NOMO-1 (cell line): ENCODE data around the gene HSPB7.
A peak's percentile ranks its signal among the peaks of the same experiment; 100 is the strongest.
"Not testable (repeated sequence)": the region's sequence is repeated elsewhere in the genome, so short reads cannot be mapped to it uniquely, and the experiment has no call there.

Experiments used
- DNase-seq, 2 experiments: peaks; one replicate each; lab custom pipeline; 2025; ENCODE audit not compliant: unreplicated experiment in 2 of 2; lab: John Stamatoyannopoulos, UW

Gene HSPB7

GRCh38 chr1:16009030-16009460, 8.8 kb downstream of the HSPB7 start:
- DNase-seq: peak in 1 of 2 experiments; percentile 39

- no peak for DNase-seq
Measured at GRCh38 chr1:16007671-16008341, 10.0 kb downstream of the HSPB7 start.

GRCh38 chr1:16006552-16007485, 11.0 kb downstream of the HSPB7 start:
- no peak for DNase-seq

GRCh38 chr1:16006010-16006409, 11.8 kb downstream of the HSPB7 start:
- no peak for DNase-seq

- DNase-seq: no peak
Measured at GRCh38 chr1:16005597-16005996, 12.2 kb downstream of the HSPB7 start.

- not testable (repeated sequence) for DNase-seq
Measured at GRCh38 chr1:16001274-16001673, 16.6 kb downstream of the HSPB7 start.

- no peak for DNase-seq
Measured at GRCh38 chr1:15998929-15999328, 18.9 kb downstream of the HSPB7 start.

GRCh38 chr1:15997637-15998280, 20.1 kb downstream of the HSPB7 start:
- no peak for DNase-seq

- DNase-seq: no peak
Measured at GRCh38 chr1:15997076-15997585, 20.7 kb downstream of the HSPB7 start.

GRCh38 chr1:15994590-15995351, 23.1 kb downstream of the HSPB7 start:
- no peak for DNase-seq

GRCh38 chr1:15994081-15994480, 23.8 kb downstream of the HSPB7 start:
- DNase-seq: no peak

- no peak for DNase-seq
Measured at GRCh38 chr1:15993666-15994065, 24.2 kb downstream of the HSPB7 start.

- no peak for DNase-seq
Measured at GRCh38 chr1:15992582-15993500, 25.0 kb downstream of the HSPB7 start.

- no peak for DNase-seq
Measured at GRCh38 chr1:15992187-15992553, 25.7 kb downstream of the HSPB7 start.

- no peak for DNase-seq
Measured at GRCh38 chr1:15991427-15992186, 26.2 kb downstream of the HSPB7 start.

GRCh38 chr1:15989776-15990175, 28.1 kb downstream of the HSPB7 start:
- DNase-seq: no peak

- no peak for DNase-seq
Measured at GRCh38 chr1:15988856-15989736, 28.7 kb downstream of the HSPB7 start.
